A673 (cell line): ENCODE measurements around the gene SLCO2A1.

Source experiments
- EZH2 ChIP-seq: fragments of 200-600 bp; sonication (generic); IDR thresholded peaks from 2 replicates; pipeline ENCODE4 v1.6.1; 2017; ENCODE audit warnings: borderline replicate concordance, low read depth, mild to moderate bottlenecking, mixed read lengths, antibody characterized with exemption, low read length; ENCODE audit not compliant: poor library complexity, severe bottlenecking
- TF ChIP-seq, protein P1 (sequence below): fragments of 300-800, 200-600 bp; sonication (generic); conservative IDR thresholded peaks from 2 replicates; pipeline ENCODE4 v1.5.1; 2017; ENCODE audit warnings: low read depth, mild to moderate bottlenecking, antibody characterized with exemption, low read length, moderate library complexity, mixed read lengths

DNA sequence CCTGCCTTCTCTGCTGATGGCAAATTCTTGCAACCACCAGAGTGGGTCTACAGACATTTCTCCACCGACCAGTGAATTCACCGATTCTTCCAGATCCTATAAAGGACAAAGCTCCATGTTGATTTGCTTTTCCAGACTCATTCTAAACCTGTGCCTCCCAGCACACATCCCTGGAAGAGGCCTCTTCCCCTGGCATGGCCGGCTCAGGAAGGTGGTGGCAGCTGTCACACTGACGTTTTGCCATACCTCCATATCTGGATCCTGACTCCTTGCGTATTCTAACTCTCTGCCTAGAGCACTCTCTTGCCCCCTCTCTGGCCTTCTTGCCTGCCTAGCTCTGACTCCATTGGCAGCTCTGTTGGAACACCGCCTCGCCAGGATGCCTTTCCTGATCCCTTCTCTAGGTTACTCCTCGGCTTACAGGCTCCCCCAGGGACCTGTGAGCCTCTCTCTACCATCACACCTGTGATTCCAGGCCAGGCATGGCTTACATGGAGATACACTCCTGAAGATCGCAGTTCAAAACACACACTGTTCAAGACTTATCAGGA, 31.0 kb downstream of the SLCO2A1 start:
- TF ChIP-seq, protein P1, sequence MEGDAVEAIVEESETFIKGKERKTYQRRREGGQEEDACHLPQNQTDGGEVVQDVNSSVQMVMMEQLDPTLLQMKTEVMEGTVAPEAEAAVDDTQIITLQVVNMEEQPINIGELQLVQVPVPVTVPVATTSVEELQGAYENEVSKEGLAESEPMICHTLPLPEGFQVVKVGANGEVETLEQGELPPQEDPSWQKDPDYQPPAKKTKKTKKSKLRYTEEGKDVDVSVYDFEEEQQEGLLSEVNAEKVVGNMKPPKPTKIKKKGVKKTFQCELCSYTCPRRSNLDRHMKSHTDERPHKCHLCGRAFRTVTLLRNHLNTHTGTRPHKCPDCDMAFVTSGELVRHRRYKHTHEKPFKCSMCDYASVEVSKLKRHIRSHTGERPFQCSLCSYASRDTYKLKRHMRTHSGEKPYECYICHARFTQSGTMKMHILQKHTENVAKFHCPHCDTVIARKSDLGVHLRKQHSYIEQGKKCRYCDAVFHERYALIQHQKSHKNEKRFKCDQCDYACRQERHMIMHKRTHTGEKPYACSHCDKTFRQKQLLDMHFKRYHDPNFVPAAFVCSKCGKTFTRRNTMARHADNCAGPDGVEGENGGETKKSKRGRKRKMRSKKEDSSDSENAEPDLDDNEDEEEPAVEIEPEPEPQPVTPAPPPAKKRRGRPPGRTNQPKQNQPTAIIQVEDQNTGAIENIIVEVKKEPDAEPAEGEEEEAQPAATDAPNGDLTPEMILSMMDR = no peak
- TF ChIP-seq EZH2 = no peak
